HEK293 (cell line): Measurements from ENCODE around the gene BID.

Experiments used
- KLF16 ChIP-seq: fragments of 450-650 bp; formaldehyde crosslinking; IDR thresholded peaks from 2 replicates; pipeline ENCODE4 v1.5.1; 2017; ENCODE audit warnings: missing biosample characterization, missing genetic modification characterization
- PATZ1 ChIP-seq: fragments of 450-650 bp; formaldehyde crosslinking; IDR thresholded peaks from 2 replicates; pipeline ENCODE4 v1.5.1; 2016; ENCODE audit warnings: missing biosample characterization, missing genetic modification characterization
- ZBTB20 ChIP-seq: fragments of 450-650 bp; formaldehyde crosslinking; IDR thresholded peaks from 2 replicates; pipeline ENCODE4 v1.5.1; 2016; ENCODE audit warnings: missing biosample characterization, missing genetic modification characterization
- ZBTB8A ChIP-seq: fragments of 450-650 bp; formaldehyde crosslinking; IDR thresholded peaks from 2 replicates; pipeline ENCODE4 v1.5.1; 2016; ENCODE audit warnings: missing biosample characterization, missing genetic modification characterization
- ZNF791 ChIP-seq: fragments of 450-650 bp; formaldehyde crosslinking; IDR thresholded peaks from 2 replicates; pipeline ENCODE4 v1.5.1; 2016; ENCODE audit warnings: missing biosample characterization, missing genetic modification characterization
- TF ChIP-seq, protein P1 (sequence below): fragments of 450-650 bp; formaldehyde crosslinking; IDR thresholded peaks from 2 replicates; pipeline ENCODE4 v1.5.1; 2016; ENCODE audit warnings: missing biosample characterization, missing genetic modification characterization

- no peak for TF ChIP-seq PATZ1
- no peak for TF ChIP-seq KLF16 (tag by site-specific recombination)
- no peak for TF ChIP-seq ZBTB20
- no peak for TF ChIP-seq ZBTB8A (tag by site-specific recombination)
- TF ChIP-seq, protein P1, sequence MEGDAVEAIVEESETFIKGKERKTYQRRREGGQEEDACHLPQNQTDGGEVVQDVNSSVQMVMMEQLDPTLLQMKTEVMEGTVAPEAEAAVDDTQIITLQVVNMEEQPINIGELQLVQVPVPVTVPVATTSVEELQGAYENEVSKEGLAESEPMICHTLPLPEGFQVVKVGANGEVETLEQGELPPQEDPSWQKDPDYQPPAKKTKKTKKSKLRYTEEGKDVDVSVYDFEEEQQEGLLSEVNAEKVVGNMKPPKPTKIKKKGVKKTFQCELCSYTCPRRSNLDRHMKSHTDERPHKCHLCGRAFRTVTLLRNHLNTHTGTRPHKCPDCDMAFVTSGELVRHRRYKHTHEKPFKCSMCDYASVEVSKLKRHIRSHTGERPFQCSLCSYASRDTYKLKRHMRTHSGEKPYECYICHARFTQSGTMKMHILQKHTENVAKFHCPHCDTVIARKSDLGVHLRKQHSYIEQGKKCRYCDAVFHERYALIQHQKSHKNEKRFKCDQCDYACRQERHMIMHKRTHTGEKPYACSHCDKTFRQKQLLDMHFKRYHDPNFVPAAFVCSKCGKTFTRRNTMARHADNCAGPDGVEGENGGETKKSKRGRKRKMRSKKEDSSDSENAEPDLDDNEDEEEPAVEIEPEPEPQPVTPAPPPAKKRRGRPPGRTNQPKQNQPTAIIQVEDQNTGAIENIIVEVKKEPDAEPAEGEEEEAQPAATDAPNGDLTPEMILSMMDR (tag by site-specific recombination), result no peak
- no peak for TF ChIP-seq ZNF791 (tag by site-specific recombination)
Measured at GRCh38 chr22:17738386-17739128, 35.7 kb downstream of the BID start.
